CD4-positive, alpha-beta T cell treated with Interleukin-6 at 100 ng/mL for 8 hours (primary cell): ENCODE measurements around the gene RNF224.

Experiments used
- DNase-seq: peaks from one replicate; pipeline ENCODE4 v3.0.0-alpha.2; 2020; ENCODE audit warnings: mixed read lengths, low spot score

RNF224 gene

DNA sequence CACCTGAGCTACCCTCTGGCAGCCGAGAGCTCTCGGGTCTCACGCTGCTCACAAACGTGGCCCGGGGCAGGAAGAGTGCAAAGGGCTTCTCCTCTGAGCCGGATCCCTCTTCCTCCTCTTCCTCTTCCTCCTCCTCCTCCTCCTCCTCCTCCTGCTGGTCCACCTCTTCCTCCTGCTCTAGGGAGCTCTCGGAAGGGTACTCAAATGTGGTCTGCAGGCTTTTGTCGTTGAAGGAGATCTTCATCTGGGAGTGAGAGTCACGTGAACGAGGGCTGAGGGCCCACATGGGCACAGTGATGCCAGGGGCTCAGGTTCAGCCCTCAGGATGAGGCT is 34.9 kb upstream of the RNF224 start:
- no peak for DNase-seq

DNA sequence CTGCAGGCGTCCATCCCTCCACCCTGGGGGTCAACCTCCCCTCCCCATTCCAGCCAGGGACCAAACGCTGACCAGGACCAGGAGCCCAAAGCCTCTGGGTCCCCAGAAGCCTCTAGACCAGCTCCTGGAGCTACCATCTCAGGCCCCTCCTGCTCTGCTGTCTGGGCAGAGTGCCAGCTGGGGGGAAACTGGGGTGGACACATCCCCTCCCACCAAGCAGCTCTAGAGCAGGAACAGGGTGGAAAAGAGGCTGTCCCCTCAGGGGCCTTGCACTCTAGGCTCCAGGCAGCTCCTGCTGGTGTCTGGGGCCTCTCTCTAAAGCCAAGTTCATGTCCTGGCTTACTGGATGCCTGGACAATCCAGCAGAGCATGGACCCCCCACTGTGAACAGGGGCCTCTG is 34.4 kb upstream of the RNF224 start:
- no peak for DNase-seq

DNA sequence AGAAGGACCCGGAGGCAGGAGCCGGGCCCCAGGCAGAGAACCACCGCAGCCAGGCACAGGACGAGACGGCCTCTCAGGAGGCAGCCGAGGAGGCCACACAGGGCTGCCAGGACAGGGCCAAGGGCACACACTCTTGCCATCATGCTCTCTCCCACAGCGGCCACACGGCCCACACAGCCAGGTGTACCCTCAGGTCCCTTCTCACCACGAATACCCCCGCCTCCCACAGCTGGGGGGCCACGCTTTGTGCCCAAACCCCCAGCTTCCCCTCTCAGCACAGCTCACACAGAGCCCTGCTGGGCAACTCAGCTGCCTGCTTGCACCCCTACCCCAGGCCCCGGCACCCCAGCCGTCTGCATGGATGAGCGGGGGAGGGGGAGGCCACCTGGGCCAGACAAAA is 33.5 kb upstream of the RNF224 start:
- no peak for DNase-seq

GRCh38 chr9:137194388-137194787 is 32.9 kb upstream of the RNF224 start:
- DNase-seq = no peak

DNA sequence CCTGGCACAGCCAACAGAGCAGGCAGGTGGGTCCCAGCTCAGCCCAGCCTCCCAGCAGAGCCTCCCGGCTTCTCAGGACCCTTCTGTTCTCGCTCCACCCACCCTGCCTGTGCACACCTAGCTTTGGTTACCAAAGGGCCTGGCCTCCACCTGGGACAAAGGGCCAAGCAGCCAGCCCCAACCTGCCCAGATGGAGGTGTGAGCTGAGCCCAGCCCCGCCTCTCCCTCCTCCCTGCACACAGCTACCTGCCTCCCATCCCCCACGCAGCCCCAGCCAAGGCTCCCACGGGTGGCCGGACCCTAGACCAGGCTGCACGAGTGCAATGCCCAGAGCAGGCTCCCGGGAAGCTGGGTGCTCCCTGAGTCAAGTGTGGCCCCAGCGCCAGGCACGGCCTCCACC is 32.4 kb upstream of the RNF224 start:
- no peak for DNase-seq

- DNase-seq = no peak
These were observed 31.6 kb upstream of the RNF224 start for GRCh38 chr9:137195525-137196220.

DNA sequence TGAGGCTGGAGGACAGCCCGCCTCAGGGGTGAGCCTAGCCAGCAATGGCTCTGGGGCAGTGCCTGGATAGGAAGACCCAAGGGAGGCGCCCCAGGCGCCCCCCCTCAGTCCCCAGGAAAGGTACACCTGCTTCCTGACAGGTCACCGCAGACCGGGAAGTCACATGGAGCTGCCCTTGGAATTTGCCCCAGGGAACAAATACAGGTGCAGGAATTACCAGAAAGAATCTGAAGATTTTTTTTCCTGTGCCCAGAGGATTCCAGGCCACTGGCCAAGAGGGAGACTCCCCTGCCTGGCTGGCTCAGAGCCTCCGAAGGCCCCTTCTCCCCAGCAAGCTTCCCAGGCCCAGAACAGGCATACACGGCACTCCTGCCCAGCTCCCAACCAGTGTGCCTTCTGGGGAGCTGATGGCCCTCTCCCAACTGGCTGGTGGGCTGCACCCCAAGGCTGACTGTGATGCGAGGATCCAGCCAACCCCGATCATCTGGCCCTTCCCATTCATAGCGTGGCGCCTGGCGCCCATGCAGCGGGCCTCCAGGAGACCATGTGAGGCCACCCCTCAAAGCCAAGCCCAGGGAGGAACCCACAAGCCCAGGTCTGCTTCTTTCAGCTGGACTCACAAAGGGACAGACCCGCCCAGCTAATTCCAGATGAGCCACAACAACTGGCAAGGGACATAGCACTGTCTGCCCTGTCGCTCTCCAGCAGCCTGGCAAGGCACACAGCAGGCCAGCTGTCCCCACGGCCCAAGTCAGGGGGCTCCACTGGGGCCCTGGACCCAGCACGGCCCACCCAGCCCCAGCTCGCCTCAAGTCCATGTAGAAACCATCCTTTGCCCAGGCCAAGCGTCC is 29.0 kb upstream of the RNF224 start:
- no peak for DNase-seq

- no peak for DNase-seq
These were observed 28.4 kb upstream of the RNF224 start for GRCh38 chr9:137198902-137199283.

DNA sequence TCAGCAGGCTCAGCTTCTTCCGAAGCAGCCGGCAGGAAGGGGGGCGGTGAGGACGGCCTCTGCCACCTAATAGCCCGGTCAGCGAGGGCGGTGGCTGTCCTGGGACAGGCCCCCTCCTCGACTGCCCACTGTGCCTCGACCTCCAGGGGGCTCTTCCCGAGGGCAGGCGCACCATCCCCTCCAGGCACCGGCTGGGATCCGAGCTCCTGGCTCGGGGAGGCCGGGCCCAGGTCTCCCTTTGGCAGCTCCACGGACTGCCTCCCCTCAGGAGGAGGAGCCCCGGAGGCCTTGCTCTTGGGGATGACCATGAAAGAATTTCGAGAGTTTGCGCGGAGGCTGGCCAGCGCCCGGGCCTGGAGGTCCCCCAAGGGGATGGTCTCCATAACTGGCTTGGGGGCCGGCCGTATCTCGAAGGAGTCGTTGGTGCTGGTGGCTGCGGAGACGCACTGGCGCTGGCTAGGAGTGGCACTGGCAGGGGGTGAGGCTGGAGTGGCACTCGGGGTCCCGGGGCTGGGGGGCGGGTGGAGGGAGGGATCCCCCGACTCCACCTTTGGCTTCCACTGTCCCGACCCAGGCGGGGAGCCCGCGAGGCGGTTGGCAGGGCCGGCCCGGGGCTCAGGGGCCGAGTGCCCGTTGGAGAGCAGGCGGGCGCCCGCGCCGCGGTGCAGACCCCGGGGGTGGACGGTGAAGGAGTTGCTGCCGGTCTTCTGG is 27.7 kb upstream of the RNF224 start:
- no peak for DNase-seq

DNA sequence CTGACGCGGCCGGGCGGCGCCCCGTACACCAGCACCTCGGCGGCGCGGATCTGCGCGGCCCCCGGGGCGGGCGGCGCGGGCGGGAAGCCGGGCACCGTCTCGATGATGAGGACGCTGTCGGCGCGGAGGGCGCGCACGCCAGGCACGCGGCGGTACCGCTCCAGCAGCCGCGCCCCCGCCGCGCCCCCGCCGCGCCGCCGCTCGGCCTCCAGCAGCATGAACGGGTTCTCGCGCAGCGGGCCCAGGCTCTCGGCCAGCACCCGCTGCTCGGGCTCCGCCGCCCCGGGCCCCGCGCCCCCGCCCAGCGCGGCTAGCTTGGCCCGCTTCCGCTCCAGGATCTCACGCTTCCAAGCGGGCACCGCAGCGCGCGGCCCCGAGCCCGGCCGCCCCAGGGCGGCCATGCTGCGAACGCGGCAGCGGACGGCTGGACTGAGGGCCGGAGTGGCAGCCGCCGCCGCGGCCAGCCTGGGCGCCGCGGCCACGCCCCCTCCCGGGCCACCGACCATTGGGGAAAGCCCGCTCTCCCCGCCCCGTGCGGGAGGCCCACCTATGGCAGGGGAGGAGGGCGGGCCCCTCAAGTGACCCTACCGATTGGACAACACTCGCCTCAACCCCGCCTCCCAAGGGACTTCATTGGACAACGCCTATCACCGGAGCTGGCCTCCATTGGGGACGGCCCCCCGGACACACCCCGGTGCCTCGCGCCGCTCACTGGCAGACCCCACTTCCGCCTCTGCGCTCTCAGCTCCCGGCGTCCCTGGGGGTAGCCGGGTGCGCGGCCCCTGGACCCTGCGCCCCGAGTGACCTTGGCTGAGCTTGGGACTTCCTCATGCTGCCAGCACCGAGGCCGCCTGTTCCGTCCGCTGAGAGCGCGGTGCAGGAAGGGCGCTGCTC is 26.7 kb upstream of the RNF224 start, which contains the start of gene TPRN:
Gene TPRN (minus strand): TSS at position 431 of the 894 bp plus-strand sequence. CDS start 30 bp downstream, at position 401.
- DNase-seq = peak; percentile 98

GRCh38 chr9:137201205-137201868 is 26.0 kb upstream of the RNF224 start:
- no peak for DNase-seq

- no peak for DNase-seq
These were observed 24.3 kb upstream of the RNF224 start for GRCh38 chr9:137202966-137203365.

DNA sequence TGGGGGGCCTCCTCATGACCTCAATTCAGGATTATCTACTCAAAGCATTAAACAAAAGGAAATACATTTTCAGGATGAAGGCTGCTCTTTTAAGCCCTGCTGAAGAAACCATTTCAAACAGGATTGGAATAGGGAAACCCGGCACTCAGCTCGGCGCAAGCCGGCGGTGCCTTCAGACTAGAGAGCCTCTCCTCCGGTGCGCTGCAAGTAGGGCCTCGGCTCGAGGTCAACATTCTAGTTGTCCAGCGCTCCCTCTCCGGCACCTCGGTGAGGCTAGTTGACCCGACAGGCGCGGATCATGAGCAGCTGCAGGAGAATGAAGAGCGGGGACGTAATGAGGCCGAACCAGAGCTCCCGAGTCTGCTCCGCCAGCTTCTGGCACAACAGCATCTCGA is 22.6 kb upstream of the RNF224 start:
- no peak for DNase-seq

- peak; percentile 88 for DNase-seq
These were observed 21.9 kb upstream of the RNF224 start, which contains the start of the genes NDOR1 and TMEM203 for GRCh38 chr9:137205126-137206069. Gene NDOR1 (plus strand): TSS chr9:137205700. CDS start chr9:137205778, 78 bp downstream. Gene TMEM203 (minus strand): TSS chr9:137205648. CDS start chr9:137205414, 234 bp downstream.

DNA sequence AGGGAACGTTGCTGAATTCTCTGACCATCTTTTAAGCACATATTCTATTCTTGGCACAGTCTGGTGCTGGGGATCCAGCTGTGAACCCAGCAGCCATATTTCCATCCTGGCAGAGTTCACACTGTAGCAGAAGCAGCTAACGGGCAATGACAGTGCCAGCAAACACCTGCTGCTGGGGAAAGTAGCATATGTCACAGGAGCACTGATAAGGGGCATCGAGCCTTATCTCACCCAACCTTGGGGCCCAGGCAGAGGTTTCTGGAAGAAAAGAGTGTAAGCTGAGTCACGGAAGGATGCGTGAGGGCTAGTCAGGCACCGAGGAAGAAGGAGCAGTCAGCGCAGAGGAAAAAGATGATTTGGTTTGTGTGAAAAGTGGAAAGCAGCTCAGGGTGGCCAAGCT is 20.7 kb upstream of the RNF224 start:
- no peak for DNase-seq

DNA sequence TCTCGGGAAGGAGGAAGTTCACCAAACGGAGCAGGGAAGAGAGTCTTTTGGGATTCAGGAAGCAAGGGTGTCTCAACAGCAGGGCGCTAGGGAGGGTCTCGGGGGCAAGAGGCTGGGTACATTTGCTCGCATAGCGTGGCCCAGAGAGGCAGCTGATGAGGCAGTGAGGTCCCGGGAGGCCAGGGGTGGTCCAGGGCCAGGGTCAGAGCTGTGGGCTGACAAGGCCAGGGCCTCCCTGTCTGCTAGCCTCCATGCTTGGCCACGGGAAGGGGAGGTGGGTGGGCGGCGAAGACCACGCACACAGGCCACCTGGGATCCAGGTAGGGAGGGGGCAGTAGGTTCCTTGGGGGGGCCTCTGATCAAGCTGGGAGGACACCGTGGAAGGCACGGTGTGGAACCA is 15.8 kb upstream of the RNF224 start:
- no peak for DNase-seq

DNA sequence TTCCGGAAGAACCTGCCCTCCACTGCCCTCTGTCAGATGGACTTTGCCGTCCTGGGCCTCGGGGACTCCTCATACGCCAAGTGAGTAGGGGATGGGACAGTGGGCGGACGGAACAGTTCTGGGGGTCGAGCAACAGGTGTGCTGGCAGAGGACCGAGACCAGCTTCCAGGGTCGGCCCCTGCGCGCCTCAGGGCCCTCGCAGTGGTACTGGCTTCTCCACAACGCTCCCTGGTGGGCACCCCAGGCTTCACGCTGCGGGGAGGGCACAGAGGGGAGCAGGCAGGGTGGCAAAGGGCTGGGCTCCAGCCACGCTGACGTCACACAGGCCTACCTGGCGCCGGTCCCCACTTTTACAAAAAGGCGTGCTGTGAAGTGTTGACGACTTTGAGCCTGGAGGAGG is 14.8 kb upstream of the RNF224 start:
- DNase-seq = no peak

GRCh38 chr9:137213160-137214060 is 13.9 kb upstream of the RNF224 start:
- no peak for DNase-seq

- DNase-seq = no peak
These were observed 12.7 kb upstream of the RNF224 start for GRCh38 chr9:137214620-137215019.
